Liver (tissue), 3 donors: ENCODE results near the gene UBFD1.

Experiments
- CTCF ChIP-seq: fragments of 150-350 bp; IDR thresholded peaks from 2 replicates; pipeline ENCODE4 v1.5.1; 2017; ENCODE audit warnings: improper control_type of control experiment, low read depth, low read length; ENCODE audit not compliant: missing input control
- GABPA ChIP-seq, 2 donors: IDR thresholded peaks in 1 of 2; conservative IDR thresholded peaks in 1 of 2; 2 replicates each; pipeline ENCODE4 v1.6.1; 2016; ENCODE audit warnings: antibody characterized with exemption in 2 of 2, mild to moderate bottlenecking in 1 of 2, moderate library complexity in 1 of 2
- HNF4A ChIP-seq, 2 donors: conservative IDR thresholded peaks; 2 replicates each; pipeline ENCODE4 v1.6.1; 2016; ENCODE audit warnings: antibody characterized with exemption in 2 of 2, mild to moderate bottlenecking in 2 of 2
- TAF1 ChIP-seq: conservative IDR thresholded peaks from 2 replicates; pipeline ENCODE4 v1.6.1; 2016; ENCODE audit warnings: antibody characterized with exemption, mild to moderate bottlenecking
- TF ChIP-seq, protein P1 (sequence below): IDR thresholded peaks from 2 replicates; pipeline ENCODE4 v1.6.1; 2016; ENCODE audit warnings: antibody characterized with exemption
- TF ChIP-seq, protein P2 (sequence below): IDR thresholded peaks from 2 replicates; pipeline ENCODE4 v1.6.1; 2016; ENCODE audit warnings: antibody characterized with exemption, mild to moderate bottlenecking
- donor health status: healthy.
- donor health status: healthy.

- TF ChIP-seq TAF1 (no peak), GABPA (IDR thresholded peaks at IDR 0.05 in 1 of 2, conservative IDR thresholded peaks at IDR 0.05 in 1 of 2) (no peak), CTCF (no peak), HNF4A (conservative IDR thresholded peaks at IDR 0.05) (no peak)
- TF ChIP-seq, protein P1, sequence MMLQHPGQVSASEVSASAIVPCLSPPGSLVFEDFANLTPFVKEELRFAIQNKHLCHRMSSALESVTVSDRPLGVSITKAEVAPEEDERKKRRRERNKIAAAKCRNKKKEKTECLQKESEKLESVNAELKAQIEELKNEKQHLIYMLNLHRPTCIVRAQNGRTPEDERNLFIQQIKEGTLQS: no peak
- TF ChIP-seq, protein P2, sequence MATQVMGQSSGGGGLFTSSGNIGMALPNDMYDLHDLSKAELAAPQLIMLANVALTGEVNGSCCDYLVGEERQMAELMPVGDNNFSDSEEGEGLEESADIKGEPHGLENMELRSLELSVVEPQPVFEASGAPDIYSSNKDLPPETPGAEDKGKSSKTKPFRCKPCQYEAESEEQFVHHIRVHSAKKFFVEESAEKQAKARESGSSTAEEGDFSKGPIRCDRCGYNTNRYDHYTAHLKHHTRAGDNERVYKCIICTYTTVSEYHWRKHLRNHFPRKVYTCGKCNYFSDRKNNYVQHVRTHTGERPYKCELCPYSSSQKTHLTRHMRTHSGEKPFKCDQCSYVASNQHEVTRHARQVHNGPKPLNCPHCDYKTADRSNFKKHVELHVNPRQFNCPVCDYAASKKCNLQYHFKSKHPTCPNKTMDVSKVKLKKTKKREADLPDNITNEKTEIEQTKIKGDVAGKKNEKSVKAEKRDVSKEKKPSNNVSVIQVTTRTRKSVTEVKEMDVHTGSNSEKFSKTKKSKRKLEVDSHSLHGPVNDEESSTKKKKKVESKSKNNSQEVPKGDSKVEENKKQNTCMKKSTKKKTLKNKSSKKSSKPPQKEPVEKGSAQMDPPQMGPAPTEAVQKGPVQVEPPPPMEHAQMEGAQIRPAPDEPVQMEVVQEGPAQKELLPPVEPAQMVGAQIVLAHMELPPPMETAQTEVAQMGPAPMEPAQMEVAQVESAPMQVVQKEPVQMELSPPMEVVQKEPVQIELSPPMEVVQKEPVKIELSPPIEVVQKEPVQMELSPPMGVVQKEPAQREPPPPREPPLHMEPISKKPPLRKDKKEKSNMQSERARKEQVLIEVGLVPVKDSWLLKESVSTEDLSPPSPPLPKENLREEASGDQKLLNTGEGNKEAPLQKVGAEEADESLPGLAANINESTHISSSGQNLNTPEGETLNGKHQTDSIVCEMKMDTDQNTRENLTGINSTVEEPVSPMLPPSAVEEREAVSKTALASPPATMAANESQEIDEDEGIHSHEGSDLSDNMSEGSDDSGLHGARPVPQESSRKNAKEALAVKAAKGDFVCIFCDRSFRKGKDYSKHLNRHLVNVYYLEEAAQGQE: no peak
Observed at GRCh38 chr16:23567602-23568001, 10.1 kb downstream of the UBFD1 start.
